Measurements from ENCODE around the gene LYPLAL1. TPM values are rescaled to one million over a fixed set of nuclear protein-coding genes. Genes with fewer than 3 reads are reported as not detected.

Gene LYPLAL1
- total RNA-seq, result 10 to 100 TPM; 16.2 to 18.1 TPM

GRCh38 chr1:219173758-219174459, at the start of gene LYPLAL1:
Gene LYPLAL1, plus strand, starts transcription at chr1:219173878. Its CDS starts 13 bp downstream, at chr1:219173891.

